Hematopoietic multipotent progenitor cell treated with erythropoietin and hydrocortisone succinate and interleukin-3 and kit ligand, for 6 days (in vitro differentiated cells): ENCODE measurements around the gene SP100.

Experiments
- DNase-seq: peaks from one replicate; pipeline ENCODE4 v3.0.0-alpha.2; 2015

SP100 gene

GRCh38 chr2:230564805-230565779 lies 149.1 kb downstream of the SP100 start:
- peak; percentile 74 for DNase-seq

GRCh38 chr2:230569298-230569697 lies 153.3 kb downstream of the SP100 start:
- no peak for DNase-seq

- DNase-seq: peak; percentile 16
These were observed 155.0 kb downstream of the SP100 start for GRCh38 chr2:230570987-230571386.

GRCh38 chr2:230575642-230576324 lies 159.8 kb downstream of the SP100 start:
- no peak for DNase-seq

- no peak for DNase-seq
These were observed 161.1 kb downstream of the SP100 start for GRCh38 chr2:230577114-230577513.

- DNase-seq: no peak
These were observed 162.1 kb downstream of the SP100 start for GRCh38 chr2:230578106-230578505.

GRCh38 chr2:230582851-230583283 lies 166.9 kb downstream of the SP100 start:
- DNase-seq: no peak

GRCh38 chr2:230583581-230583980 lies 167.6 kb downstream of the SP100 start:
- no peak for DNase-seq

GRCh38 chr2:230586328-230586982 lies 170.5 kb downstream of the SP100 start:
- DNase-seq: no peak

- DNase-seq: no peak
These were observed 173.0 kb downstream of the SP100 start for GRCh38 chr2:230589025-230589424.

GRCh38 chr2:230589497-230590015 lies 173.6 kb downstream of the SP100 start:
- no peak for DNase-seq

- no peak for DNase-seq
These were observed 174.3 kb downstream of the SP100 start for GRCh38 chr2:230590333-230590732.

- no peak for DNase-seq
These were observed 175.8 kb downstream of the SP100 start for GRCh38 chr2:230591850-230592249.

GRCh38 chr2:230592775-230593174 lies 176.8 kb downstream of the SP100 start:
- DNase-seq: no peak
